ENCODE results near the gene SFMBT2. TPM values are rescaled to one million over a fixed set of nuclear protein-coding genes. Genes with fewer than 3 reads are reported as not detected.

SFMBT2 gene
- total RNA-seq, 1 experiment from 2014 or later: 1.3 TPM

DNA sequence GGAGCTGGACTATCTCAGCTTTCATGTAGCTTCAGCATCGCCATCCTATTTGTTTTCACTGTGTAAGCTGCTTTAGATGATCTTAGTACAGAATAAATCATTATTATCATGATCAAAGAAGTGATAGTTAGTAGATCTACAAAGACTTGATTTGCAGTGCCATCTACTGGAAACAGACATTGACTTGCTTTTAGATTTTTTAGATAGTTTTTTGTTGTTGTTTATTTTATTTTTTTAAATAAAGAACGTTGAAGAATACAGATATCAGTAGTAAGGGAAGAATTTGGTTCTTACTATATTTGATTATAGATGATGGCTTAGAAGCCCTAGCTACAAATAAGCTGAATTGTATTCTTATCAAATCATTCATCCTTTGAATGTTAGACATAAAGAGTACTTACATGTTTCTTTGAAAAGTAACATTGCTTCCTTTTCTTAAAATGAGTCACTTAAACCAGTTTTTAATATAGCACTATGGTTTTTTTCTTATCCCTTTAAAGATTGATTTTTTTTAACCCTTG lies 6.3 kb upstream of the SFMBT2 start:
- no peak for DNase-seq (ENCODE audit: low read depth, low spot score)
- in situ Hi-C loops (cut with HindIII; ENCODE audit: low pct_unique_long_range_greater_than_20kb, low sequenced_read_pairs): no loop called here

DNA sequence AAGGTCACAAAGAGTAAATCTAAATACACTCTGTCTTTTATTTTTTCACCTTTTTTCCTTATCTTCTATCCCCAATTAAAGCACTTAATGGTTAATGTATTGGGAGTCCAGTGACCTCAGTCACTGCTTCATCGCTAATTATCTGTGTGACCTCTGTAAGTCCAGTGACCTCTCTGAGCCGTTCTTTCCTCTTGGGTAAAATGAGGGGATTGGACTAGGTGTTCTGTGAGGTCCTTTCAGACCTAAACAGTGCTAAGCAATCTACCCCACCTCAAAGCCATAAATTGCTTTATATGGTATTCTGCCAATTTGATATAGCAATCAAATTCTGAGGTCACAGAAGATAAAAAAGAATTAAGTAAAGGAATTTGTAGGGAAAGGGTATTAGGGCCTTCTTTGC lies 3.9 kb upstream of the SFMBT2 start:
- ATAC-seq (no peak), DNase-seq (ENCODE audit: low read depth, low spot score) (no peak)
- BruUV-seq (replicated peaks): no TSS peak
- TF ChIP-seq POLR2AphosphoS5 (IDR thresholded peaks at IDR 0.05; ENCODE audit: low read depth, low read length) (no peak), SIN3A (IDR thresholded peaks at IDR 0.05; ENCODE audit: borderline replicate concordance, insufficient read depth, low read depth, low read length) (no peak), TCF7L2 (IDR thresholded peaks at IDR 0.05; ENCODE audit: low read depth, low read length) (no peak)
- TF ChIP-seq, protein P1, sequence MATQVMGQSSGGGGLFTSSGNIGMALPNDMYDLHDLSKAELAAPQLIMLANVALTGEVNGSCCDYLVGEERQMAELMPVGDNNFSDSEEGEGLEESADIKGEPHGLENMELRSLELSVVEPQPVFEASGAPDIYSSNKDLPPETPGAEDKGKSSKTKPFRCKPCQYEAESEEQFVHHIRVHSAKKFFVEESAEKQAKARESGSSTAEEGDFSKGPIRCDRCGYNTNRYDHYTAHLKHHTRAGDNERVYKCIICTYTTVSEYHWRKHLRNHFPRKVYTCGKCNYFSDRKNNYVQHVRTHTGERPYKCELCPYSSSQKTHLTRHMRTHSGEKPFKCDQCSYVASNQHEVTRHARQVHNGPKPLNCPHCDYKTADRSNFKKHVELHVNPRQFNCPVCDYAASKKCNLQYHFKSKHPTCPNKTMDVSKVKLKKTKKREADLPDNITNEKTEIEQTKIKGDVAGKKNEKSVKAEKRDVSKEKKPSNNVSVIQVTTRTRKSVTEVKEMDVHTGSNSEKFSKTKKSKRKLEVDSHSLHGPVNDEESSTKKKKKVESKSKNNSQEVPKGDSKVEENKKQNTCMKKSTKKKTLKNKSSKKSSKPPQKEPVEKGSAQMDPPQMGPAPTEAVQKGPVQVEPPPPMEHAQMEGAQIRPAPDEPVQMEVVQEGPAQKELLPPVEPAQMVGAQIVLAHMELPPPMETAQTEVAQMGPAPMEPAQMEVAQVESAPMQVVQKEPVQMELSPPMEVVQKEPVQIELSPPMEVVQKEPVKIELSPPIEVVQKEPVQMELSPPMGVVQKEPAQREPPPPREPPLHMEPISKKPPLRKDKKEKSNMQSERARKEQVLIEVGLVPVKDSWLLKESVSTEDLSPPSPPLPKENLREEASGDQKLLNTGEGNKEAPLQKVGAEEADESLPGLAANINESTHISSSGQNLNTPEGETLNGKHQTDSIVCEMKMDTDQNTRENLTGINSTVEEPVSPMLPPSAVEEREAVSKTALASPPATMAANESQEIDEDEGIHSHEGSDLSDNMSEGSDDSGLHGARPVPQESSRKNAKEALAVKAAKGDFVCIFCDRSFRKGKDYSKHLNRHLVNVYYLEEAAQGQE (IDR thresholded peaks at IDR 0.05; ENCODE audit: insufficient read depth in 1 of 2, low read depth in 2 of 2, low read length in 1 of 2): no peak
- TF ChIP-seq, protein P2, sequence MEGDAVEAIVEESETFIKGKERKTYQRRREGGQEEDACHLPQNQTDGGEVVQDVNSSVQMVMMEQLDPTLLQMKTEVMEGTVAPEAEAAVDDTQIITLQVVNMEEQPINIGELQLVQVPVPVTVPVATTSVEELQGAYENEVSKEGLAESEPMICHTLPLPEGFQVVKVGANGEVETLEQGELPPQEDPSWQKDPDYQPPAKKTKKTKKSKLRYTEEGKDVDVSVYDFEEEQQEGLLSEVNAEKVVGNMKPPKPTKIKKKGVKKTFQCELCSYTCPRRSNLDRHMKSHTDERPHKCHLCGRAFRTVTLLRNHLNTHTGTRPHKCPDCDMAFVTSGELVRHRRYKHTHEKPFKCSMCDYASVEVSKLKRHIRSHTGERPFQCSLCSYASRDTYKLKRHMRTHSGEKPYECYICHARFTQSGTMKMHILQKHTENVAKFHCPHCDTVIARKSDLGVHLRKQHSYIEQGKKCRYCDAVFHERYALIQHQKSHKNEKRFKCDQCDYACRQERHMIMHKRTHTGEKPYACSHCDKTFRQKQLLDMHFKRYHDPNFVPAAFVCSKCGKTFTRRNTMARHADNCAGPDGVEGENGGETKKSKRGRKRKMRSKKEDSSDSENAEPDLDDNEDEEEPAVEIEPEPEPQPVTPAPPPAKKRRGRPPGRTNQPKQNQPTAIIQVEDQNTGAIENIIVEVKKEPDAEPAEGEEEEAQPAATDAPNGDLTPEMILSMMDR (IDR thresholded peaks at IDR 0.05): no peak
- H3K9me3 ChIP-seq (ENCODE audit: control insufficient read depth, insufficient read depth, low read depth, low read length): no peaks in the 10 kb centered on the region
- POLR2A ChIA-PET: no interaction called here
- H3K36me3 ChIP-seq (ENCODE audit: control insufficient read depth, insufficient read depth, low read length): no peaks in the 10 kb centered on the region
- in situ Hi-C loops (cut with HindIII; ENCODE audit: low pct_unique_long_range_greater_than_20kb, low sequenced_read_pairs): no loop called here
- CTCF ChIA-PET: no interaction called here
- no peaks in the 10 kb centered on the region for H3K4me1 ChIP-seq (ENCODE audit: control insufficient read depth, insufficient read depth, low read length)
- no peak overlapping the region for H3K27ac ChIP-seq (ENCODE audit: low read length)
- intact Hi-C loops (cut with micrococcal nuclease; ENCODE audit: unreplicated experiment): loop anchor here (5.0 to 10.0 kb wide), 2 partner anchors 490 to 747 kb away; no protein-coding TSS in a partner anchor
- no peaks in the 10 kb centered on the region; the same call in 1 of the 2 replicates for H3K27me3 ChIP-seq (ENCODE audit: control insufficient read depth, insufficient read depth, low read length)
- no peak overlapping the region for H3K4me3 ChIP-seq (ENCODE audit: low read depth in 2 of 2, low read length in 2 of 2)

More for the DNA sequence above, 6.3 kb upstream of the SFMBT2 start:
- ChIA-PET CTCF (no interaction called here), POLR2A (no interaction called here)
- BruUV-seq (replicated peaks): no TSS peak
- ATAC-seq: no peak
- Histone ChIP-seq H3K9me3 (ENCODE audit: control insufficient read depth, insufficient read depth, low read depth, low read length) (no peaks in the 10 kb centered on the region), H3K36me3 (ENCODE audit: control insufficient read depth, insufficient read depth, low read length) (no peaks in the 10 kb centered on the region), H3K27me3 (ENCODE audit: control insufficient read depth, insufficient read depth, low read length) (no peaks in the 10 kb centered on the region; the same call in 1 of the 2 replicates), H3K4me3 (ENCODE audit: low read depth in 2 of 2, low read length in 2 of 2) (no peak overlapping the region), H3K27ac (ENCODE audit: low read length) (no peak overlapping the region), H3K4me1 (ENCODE audit: control insufficient read depth, insufficient read depth, low read length) (no peaks in the 10 kb centered on the region)
- TF ChIP-seq, protein P2 (IDR thresholded peaks at IDR 0.05): peak; percentile 33; the same call in 1 of the 2 replicates
- no peak for TF ChIP-seq TCF7L2 (IDR thresholded peaks at IDR 0.05; ENCODE audit: low read depth, low read length)
- intact Hi-C loops (cut with micrococcal nuclease; ENCODE audit: unreplicated experiment): loop anchor here (5.0 to 10.0 kb wide), 2 partner anchors 492 to 750 kb away; no protein-coding TSS in a partner anchor

Measured in Panc1 (cell line).